Stimulated activated CD4-positive, alpha-beta T cell treated with anti-CD3 and anti-CD28 coated beads, Interleukin-4, amount 100 ng/mL, for 24 hours (primary cell): ENCODE results near the gene MICAL3.

ENCODE experiments used
- DNase-seq: peaks from one replicate; pipeline ENCODE4 v3.0.0-alpha.2; 2020

The MICAL3 gene

DNA sequence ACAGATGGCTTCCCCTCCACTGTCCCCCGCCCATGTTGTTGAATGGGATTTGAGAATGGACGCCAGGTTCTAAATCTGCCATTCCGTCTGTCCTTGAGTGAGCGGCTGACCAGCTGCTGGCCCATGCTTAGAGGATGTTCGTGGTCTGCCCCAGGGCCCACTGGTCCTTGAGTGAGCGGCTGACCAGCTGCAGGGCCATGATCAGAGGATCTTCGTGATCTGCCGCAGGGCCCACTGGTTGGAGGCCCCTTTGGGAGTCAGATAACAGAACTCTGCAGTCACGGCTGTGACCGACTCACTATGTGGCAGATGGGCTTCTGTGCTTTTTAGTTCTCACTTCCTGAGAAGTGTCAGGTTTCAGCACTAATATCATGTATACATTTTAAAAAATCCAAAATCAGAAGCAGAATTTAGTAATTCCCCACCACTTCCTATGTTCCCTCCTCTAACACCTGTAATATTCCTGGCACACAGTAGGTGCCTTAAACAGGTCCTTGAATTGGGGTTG, 54.1 kb downstream of the MICAL3 start:
- no peak for DNase-seq

GRCh38 chr22:17969701-17970113, 54.7 kb downstream of the MICAL3 start:
- DNase-seq: no peak

DNA sequence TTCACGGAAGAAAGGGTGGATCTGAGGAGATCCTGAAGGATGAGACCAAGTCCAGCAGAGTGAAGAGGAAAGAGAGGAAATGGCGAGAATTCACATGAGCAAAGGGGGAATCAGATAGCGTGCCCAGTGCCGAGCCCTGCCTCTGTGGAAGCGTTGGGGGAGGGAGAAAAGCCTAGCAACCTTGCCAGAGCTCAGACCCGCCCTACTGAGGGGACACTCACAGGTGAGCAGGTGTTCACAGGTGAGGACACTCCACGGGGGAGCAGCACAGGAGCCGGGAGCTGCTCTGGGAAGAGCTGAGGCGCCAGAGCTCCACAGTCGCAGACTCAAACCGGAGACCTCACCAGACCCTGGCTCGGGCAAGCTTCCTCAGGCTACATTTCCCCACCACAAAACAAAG, 56.2 kb downstream of the MICAL3 start:
- DNase-seq: no peak

GRCh38 chr22:17966403-17966717, 58.0 kb downstream of the MICAL3 start:
- DNase-seq: no peak

GRCh38 chr22:17965538-17966402, 58.6 kb downstream of the MICAL3 start:
- no peak for DNase-seq

DNA sequence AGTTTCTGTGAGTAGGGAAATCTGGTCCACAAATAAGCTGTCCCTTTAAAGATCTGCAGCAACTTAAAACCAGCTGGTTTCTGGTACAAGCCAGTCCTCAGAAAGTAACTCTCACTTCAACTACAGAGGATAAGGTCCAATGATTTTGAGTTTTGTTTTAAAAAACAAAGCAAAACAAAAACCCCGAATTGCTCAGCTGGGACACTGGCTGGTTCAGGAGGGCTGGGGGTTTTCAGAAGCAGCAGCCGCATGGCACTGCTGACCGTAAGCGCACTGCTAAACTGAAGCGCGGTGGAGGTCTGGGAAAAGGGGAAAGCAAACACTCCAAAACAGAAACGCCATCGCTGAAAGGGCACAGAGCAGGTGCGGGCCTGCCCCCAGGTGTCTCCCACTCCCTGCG, 59.7 kb downstream of the MICAL3 start:
- no peak for DNase-seq

DNA sequence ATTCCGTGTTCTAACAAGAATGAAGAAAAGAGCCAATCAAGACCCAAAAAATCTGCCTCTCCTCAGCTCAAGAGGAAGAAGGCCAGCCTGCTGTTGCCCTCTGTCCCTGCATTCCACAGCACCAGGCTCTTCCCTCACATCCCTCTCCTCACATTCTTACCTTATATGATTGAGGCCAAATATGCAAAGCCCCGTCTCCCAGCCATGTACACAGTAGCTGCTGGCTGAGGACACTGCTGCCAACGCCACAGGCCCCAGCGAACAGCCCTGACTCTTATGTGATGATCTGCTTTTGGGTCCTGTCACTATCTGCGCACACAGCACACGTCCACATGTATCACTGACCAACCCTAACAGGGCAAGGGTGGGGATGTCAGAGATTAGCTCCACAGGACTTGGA, 60.2 kb downstream of the MICAL3 start:
- no peak for DNase-seq

GRCh38 chr22:17963015-17963414, 61.3 kb downstream of the MICAL3 start:
- DNase-seq: no peak

DNA sequence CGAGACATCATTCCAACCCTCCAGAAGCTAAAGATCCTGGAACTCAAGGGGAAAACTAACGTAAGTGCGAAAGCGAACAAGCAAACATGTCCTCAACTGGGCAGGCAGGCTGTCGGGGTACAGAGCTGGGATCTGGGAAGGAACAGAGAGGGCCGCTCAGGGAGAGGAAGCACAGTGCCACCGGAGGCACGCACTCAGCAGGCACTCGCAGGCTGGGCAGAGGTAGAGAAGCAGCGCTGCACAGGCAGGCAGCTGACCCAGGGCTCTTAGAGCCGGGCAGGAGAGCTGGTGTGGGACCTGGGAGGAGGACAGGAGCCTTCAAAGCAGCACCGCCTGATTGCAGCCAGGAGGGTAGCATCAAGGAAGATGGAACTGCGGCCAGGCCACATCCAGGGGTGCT, 62.2 kb downstream of the MICAL3 start:
- no peak for DNase-seq

GRCh38 chr22:17961446-17961729, 63.0 kb downstream of the MICAL3 start:
- DNase-seq: no peak

- DNase-seq: no peak
Observed at GRCh38 chr22:17960695-17961445, 63.5 kb downstream of the MICAL3 start.

DNA sequence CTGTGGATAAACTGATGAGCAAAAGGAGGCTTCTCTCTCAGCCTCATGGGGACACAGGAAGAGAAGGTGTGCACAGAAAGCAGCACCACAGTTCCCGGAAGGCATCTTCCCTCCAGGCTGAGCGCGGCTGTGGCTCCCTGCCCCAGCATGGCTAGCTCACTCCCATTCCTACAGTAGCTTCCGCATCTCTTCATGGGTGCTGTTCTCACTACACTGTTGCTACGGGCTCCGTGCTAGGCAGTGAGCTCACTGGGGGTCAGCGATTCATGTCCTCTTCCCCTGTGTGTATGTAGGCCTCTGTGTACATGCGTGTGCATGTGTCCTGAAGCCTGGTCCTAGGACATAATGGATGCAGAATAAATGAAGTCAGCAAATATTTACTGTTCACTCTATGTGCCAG, 64.3 kb downstream of the MICAL3 start:
- no peak for DNase-seq

DNA sequence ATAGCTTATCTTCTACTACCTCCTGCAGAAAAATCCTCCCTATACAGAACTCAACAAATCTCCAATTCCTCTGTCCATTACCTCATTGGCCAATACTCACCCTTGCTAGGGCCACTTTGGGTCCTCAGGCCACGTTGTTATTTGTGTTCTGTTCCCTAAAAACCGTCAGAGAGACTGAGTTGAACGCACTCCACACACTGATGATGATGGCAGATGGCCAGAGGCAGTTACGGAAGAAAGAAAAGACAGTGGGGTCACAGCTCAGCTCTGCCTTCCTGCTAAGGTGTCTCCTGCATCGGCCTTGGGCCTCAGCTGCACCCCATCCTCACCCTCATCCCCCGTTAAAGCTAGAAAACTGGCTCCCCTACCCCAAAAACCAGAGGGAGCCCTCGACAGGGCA, 66.2 kb downstream of the MICAL3 start:
- DNase-seq: no peak

- no peak for DNase-seq
Observed at GRCh38 chr22:17957693-17958092, 66.7 kb downstream of the MICAL3 start.

GRCh38 chr22:17957204-17957603, 67.2 kb downstream of the MICAL3 start:
- DNase-seq: no peak

GRCh38 chr22:17956630-17957029, 67.7 kb downstream of the MICAL3 start:
- no peak for DNase-seq

- DNase-seq: no peak
Observed at GRCh38 chr22:17955590-17956379, 68.6 kb downstream of the MICAL3 start.

DNA sequence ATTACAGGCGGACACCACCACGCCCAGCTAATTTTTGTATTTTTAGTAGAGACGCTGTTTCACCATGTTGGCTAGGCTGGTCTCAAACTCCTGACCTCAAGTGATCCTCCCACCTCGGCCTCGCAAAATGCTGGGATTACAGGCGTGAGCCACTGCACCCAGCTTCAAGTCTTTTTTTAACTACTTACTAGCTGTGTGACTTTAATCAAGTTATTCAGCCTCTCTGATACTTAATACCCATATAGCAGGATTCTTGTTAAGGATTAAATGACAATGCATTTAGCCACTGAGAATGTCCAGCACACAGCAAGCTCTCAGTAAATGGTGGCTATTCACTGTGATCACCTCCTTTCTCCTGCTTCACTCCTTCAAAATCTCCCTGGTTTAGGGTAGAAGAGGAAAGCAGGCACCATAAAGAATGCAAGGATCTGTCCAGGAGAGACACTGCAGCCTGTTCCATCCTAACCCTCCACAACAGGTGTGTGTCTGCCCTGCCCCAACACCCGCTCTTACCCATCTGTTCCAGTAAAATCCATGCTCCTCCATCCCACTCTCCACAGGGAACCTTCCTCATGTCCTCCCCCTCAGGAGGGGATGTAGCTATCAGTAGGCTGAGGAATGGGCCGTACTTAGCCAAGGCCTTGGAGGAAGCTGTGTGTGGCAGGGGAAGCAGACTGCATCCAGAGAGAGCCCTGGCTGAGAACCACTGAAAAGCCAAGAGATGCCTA, 69.3 kb downstream of the MICAL3 start:
- no peak for DNase-seq

DNA sequence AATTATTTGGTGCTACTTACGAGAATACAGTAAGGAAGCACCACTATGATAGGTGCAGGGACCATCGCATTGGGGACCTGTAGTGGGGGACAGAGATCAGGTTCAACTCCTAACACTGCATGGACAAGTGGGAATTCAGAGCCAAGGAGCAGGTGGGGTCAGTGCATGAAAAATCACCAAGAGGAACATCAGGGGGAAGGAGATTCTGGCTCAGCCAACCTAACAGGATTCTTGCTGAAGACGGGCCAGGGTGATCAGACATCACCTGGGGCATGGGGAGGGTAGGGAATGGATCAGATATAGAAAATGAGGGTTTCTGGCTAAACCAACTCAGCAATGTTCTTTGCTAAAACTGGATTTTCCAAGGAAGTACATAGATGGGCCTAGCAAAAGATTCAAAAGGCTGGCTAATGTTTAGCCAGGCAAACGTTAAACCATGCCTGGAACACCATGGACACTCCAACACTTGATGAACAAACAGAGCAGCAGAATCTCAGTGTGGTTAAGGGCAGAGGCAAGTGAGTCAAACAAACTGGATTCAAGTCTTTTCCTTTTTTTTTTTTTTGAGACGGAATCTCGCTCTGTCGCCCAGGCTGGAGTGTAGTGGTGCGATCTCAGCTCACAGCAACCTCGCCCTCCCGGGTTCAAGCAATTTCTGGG, 70.0 kb downstream of the MICAL3 start:
- DNase-seq: no peak

DNA sequence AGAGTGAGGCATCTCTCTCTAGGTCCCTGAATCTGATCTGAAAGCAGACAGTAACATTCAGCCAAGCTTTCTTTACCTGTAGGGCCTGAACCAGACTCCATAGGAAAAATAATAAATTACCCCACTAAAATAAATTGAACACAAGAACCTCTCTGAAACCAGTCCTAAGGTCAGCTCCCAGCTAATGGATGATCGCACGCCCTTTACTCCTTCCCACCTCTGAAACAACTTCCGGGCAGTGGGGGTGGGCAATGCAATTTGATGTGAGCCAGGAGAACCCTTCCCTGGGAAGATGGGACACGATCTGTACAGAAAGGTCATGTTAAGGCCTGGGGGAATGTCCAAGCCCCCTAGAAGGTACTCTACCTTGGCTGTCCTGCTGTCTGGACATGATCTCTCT, 71.2 kb downstream of the MICAL3 start:
- no peak for DNase-seq

- DNase-seq: no peak
Observed at GRCh38 chr22:17952273-17952801, 72.0 kb downstream of the MICAL3 start.

GRCh38 chr22:17951315-17951714, 73.0 kb downstream of the MICAL3 start:
- DNase-seq: no peak
